Osteocyte (in vitro differentiated cells): ENCODE measurements around the gene SH2D3A. TPM values are rescaled to one million over a fixed set of nuclear protein-coding genes. Genes with fewer than 3 reads are reported as not detected.

Source experiments
- DNase-seq: peaks from one replicate; pipeline ENCODE4 v3.0.0; 2021; ENCODE audit warnings: mixed read lengths; ENCODE audit not compliant: unreplicated experiment; ENCODE audit errors: extremely low spot score
- H3K27ac Mint-ChIP-seq: one replicate; pipeline ENCODE4 v1.8.0; 2021; ENCODE audit warnings: mild to moderate bottlenecking, mixed read lengths; ENCODE audit not compliant: unreplicated experiment
- H3K27me3 Mint-ChIP-seq: one replicate; pipeline ENCODE4 v1.8.0; 2021; ENCODE audit warnings: mixed read lengths; ENCODE audit not compliant: unreplicated experiment
- H3K36me3 Mint-ChIP-seq: one replicate; pipeline ENCODE4 v1.8.0; 2021; ENCODE audit warnings: mixed read lengths; ENCODE audit not compliant: unreplicated experiment
- H3K4me1 Mint-ChIP-seq: one replicate; pipeline ENCODE4 v1.8.0; 2021; ENCODE audit warnings: mixed read lengths; ENCODE audit not compliant: unreplicated experiment
- H3K4me3 Mint-ChIP-seq: one replicate; pipeline ENCODE4 v1.8.0; 2021; ENCODE audit warnings: mild to moderate bottlenecking, moderate library complexity, mixed read lengths; ENCODE audit not compliant: unreplicated experiment
- H3K9me3 Mint-ChIP-seq: one replicate; pipeline ENCODE4 v1.8.0; 2021; ENCODE audit warnings: mixed read lengths; ENCODE audit not compliant: unreplicated experiment
- CTCF ChIP-seq: fragments of 200-600 bp; sonication (generic); IDR thresholded peaks from 2 replicates; pipeline ENCODE4 v1.5.0; 2021; ENCODE audit warnings: antibody characterized with exemption, mild to moderate bottlenecking, moderate library complexity
- total RNA-seq: library from RNA; stranded (reverse); gene quantifications from 2 replicates; pipeline ENCODE4 v1.2.1, GENCODE V29; 2021

SH2D3A gene
- total RNA-seq, 1 donor from 2014 or later: not detected

- H3K9me3 Mint-ChIP-seq: peaks cover 9% of the 10 kb centered on the region
- H3K27me3 Mint-ChIP-seq: peaks cover 2% of the 10 kb centered on the region
- no peak for DNase-seq
- TF ChIP-seq CTCF: no peak
- H3K4me3 Mint-ChIP-seq: no peak overlapping the region
- no peaks in the 10 kb centered on the region for H3K4me1 Mint-ChIP-seq
- no peak overlapping the region for H3K27ac Mint-ChIP-seq
- no peaks in the 10 kb centered on the region for H3K36me3 Mint-ChIP-seq
Measured at GRCh38 chr19:6809262-6809661, 42.0 kb upstream of the SH2D3A start.

GRCh38 chr19:6808494-6808893 is 41.3 kb upstream of the SH2D3A start:
- peaks cover 2% of the 10 kb centered on the region for H3K27me3 Mint-ChIP-seq
- TF ChIP-seq CTCF: no peak
- no peak for DNase-seq
- no peak overlapping the region for H3K27ac Mint-ChIP-seq
- H3K36me3 Mint-ChIP-seq: no peaks in the 10 kb centered on the region
- H3K4me1 Mint-ChIP-seq: no peaks in the 10 kb centered on the region
- H3K4me3 Mint-ChIP-seq: no peak overlapping the region
- peaks cover 9% of the 10 kb centered on the region for H3K9me3 Mint-ChIP-seq

GRCh38 chr19:6807291-6807690 is 40.1 kb upstream of the SH2D3A start:
- no peak for DNase-seq
- no peak for TF ChIP-seq CTCF
- no peaks in the 10 kb centered on the region for H3K36me3 Mint-ChIP-seq
- peaks cover 2% of the 10 kb centered on the region for H3K27me3 Mint-ChIP-seq
- no peak overlapping the region for H3K27ac Mint-ChIP-seq
- H3K4me1 Mint-ChIP-seq: no peaks in the 10 kb centered on the region
- H3K9me3 Mint-ChIP-seq: peaks cover 9% of the 10 kb centered on the region
- H3K4me3 Mint-ChIP-seq: no peak overlapping the region

GRCh38 chr19:6806488-6806887 is 39.3 kb upstream of the SH2D3A start:
- Mint-ChIP-seq H3K4me1 (peaks cover 2% of the 10 kb centered on the region), H3K27me3 (peaks cover 2% of the 10 kb centered on the region), H3K4me3 (no peak overlapping the region), H3K27ac (no peak overlapping the region), H3K9me3 (peaks cover 3% of the 10 kb centered on the region), H3K36me3 (no peaks in the 10 kb centered on the region)
- DNase-seq: no peak
- TF ChIP-seq CTCF: no peak

- no peaks in the 10 kb centered on the region for H3K27me3 Mint-ChIP-seq
- no peaks in the 10 kb centered on the region for H3K36me3 Mint-ChIP-seq
- H3K4me3 Mint-ChIP-seq: no peak overlapping the region
- H3K27ac Mint-ChIP-seq: no peak overlapping the region
- TF ChIP-seq CTCF: no peak
- peaks cover 3% of the 10 kb centered on the region for H3K9me3 Mint-ChIP-seq
- no peak for DNase-seq
- peaks cover 6% of the 10 kb centered on the region for H3K4me1 Mint-ChIP-seq
Measured at GRCh38 chr19:6803036-6803404, 35.8 kb upstream of the SH2D3A start.
